Right atrium auricular region (tissue), 2 donors: ENCODE data around the gene OVCH1. TPM values are rescaled to one million over a fixed set of nuclear protein-coding genes. Genes with fewer than 3 reads are reported as not detected.

Source experiments
- DNase-seq: peaks from one replicate; pipeline ENCODE4 v3.0.0-alpha.2; 2019; ENCODE audit warnings: low spot score
- H3K27ac ChIP-seq, 2 donors: fragments of 200-600 bp; sonication (generic); 1 replicate in 1 of 2; 2 replicates in 1 of 2; pipeline ENCODE4 v1.5.1; 2016 to 2019
- H3K27me3 ChIP-seq, 2 donors: fragments of 200-600 bp; sonication (generic); one replicate each; pipeline versions ENCODE4 v1.5.1 to v1.6.0; 2017 to 2019
- H3K36me3 ChIP-seq: fragments of 200-600 bp; sonication (generic); one replicate; pipeline ENCODE4 v1.5.1; 2016
- H3K4me1 ChIP-seq, 2 donors: fragments of 200-600 bp; sonication (generic); one replicate each; pipeline versions ENCODE4 v1.5.1 to v1.6.0; 2017 to 2019
- H3K4me3 ChIP-seq, 2 donors: fragments of 200-600 bp; sonication (generic); 1 replicate in 1 of 2; 2 replicates in 1 of 2; pipeline ENCODE4 v1.5.1; 2017 to 2019; ENCODE audit warnings: mild to moderate bottlenecking in 1 of 2, moderate library complexity in 1 of 2
- H3K9me3 ChIP-seq, 2 donors: fragments of 200-600 bp; sonication (generic); one replicate each; pipeline ENCODE4 v1.5.1; 2019
- CTCF ChIP-seq, 2 donors: fragments of 200-600 bp; sonication (generic); IDR thresholded peaks; one replicate each; pipeline ENCODE4 v1.5.1; 2019; ENCODE audit warnings: antibody characterized with exemption in 2 of 2
- total RNA-seq, 2 donors: library from RNA; depleted of rRNA; stranded (reverse); fragments of >200 nt; gene quantifications; one replicate each; pipeline ENCODE4 v1.1.0, GENCODE V29; 2016

Gene OVCH1
- total RNA-seq, 2 donors from 2014 or later, result 0.19 TPM; not detected in 1

- no peak for DNase-seq
- no peak for TF ChIP-seq CTCF (IDR thresholded peaks at IDR 0.05)
- H3K4me3 ChIP-seq, result peak overlapping the region; percentile 12 to 22
These were observed 45.5 kb upstream of the OVCH1 start for GRCh38 chr12:29543036-29543435.

DNA sequence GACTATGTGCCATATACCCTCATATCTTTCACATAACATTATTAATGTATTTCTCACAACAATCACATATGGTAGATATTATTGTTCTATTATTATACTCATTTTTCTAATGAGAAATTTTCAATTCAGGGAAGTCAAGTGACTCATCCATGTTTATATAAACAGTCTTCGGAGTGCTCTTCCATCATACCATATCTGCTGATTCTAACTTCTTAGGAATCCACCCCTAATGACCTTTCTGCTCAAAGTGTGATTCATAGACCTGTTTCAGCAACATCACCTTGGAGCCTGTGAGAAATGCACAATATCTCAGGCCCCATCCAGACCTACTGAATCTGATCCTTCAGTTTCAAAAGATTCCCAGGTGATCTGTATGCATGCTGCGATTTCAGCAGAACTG, 39.8 kb upstream of the OVCH1 start:
- Histone ChIP-seq H3K36me3 (no peaks in the 10 kb centered on the region), H3K9me3 (no peaks in the 10 kb centered on the region), H3K27me3 (no peaks in the 10 kb centered on the region), H3K27ac (no peak overlapping the region), H3K4me3 (no peak overlapping the region), H3K4me1 (no peaks in the 10 kb centered on the region)
- DNase-seq, result no peak
- no peak for TF ChIP-seq CTCF (IDR thresholded peaks at IDR 0.05)

More at GRCh38 chr12:29543036-29543435, 45.5 kb upstream of the OVCH1 start:
- Histone ChIP-seq H3K27ac (peak overlapping the region in 1 of 2 donors; percentile 52), H3K27me3 (no peaks in the 10 kb centered on the region), H3K4me1 (no peaks in the 10 kb centered on the region), H3K36me3 (no peaks in the 10 kb centered on the region), H3K9me3 (no peaks in the 10 kb centered on the region)

DNA sequence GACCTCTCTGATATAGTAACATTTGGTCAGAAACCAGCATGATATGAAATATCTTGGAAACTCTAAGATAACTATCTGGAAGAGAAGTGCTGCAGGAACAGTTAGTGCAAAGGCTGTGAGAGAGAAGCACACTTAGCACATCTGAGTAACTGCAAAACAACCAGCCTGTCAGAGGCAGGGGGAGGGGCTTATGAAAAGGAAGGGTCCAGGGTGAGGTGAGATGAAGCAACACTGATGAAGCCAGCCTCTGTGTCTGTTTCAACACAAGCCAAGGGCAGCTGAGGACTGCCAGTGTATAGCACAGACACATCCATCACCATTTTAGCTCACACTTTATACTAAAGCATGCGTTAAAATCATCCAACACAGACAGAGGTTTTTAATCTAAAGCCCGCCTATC, 37.4 kb upstream of the OVCH1 start:
- no peak for TF ChIP-seq CTCF (IDR thresholded peaks at IDR 0.05)
- H3K27me3 ChIP-seq, result no peaks in the 10 kb centered on the region
- H3K36me3 ChIP-seq, result no peaks in the 10 kb centered on the region
- no peaks in the 10 kb centered on the region for H3K4me1 ChIP-seq
- H3K27ac ChIP-seq, result no peak overlapping the region
- no peak for DNase-seq
- H3K9me3 ChIP-seq, result no peaks in the 10 kb centered on the region
- H3K4me3 ChIP-seq, result no peak overlapping the region

DNA sequence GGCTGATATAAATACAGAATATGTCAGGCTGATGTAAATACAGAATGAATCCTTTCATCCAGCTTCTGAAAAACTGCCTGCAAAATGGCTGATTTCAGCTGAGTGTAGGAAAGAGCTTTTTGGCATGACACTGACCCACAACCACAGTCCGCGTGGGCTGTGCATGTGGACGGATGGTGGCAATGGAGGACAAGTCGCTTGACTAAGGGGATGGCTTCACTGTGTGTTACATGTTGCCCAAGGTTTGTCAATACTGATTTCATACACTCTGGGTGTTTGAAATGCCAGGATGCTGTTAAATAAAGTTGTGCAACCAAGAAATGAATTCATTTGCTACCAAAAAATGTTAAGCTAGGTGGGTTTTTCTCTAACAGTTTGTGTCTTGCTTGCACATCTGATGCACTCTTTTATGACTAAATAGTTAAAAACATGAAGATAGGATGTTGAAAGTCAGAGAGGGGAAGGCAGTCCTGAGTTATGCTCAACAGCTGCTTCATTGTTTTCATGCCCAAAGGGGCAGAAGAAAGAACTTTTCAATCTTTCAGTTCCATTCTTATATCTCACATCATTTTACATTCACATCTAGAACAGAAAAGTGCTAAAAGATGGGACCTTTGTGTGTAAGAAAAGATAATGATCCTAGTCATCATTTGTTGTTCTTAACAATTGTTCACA, 36.5 kb upstream of the OVCH1 start:
- H3K27me3 ChIP-seq, result no peaks in the 10 kb centered on the region
- no peak overlapping the region for H3K27ac ChIP-seq
- no peak overlapping the region for H3K4me3 ChIP-seq
- no peak for DNase-seq
- H3K4me1 ChIP-seq, result no peaks in the 10 kb centered on the region
- H3K36me3 ChIP-seq, result no peaks in the 10 kb centered on the region
- no peak for TF ChIP-seq CTCF (IDR thresholded peaks at IDR 0.05)
- H3K9me3 ChIP-seq, result no peaks in the 10 kb centered on the region

DNA sequence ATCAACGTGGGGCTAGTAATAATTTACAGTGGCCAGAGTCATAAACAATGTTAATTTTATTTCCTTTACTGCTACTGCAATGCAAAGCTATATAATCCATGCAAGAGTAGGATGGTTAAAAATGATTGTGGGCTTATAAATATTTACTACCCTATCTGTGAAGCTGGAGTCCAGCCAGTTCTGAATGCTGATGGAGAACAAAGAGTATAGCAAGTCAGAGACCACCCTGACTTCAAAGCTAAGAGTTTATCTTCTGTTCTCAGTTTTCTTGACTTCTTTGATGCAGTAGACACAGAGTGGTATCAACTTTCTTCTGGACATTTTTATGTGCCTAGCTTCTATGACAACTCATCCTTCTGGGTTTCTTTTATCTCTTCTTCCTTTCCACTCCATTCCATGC, 34.0 kb upstream of the OVCH1 start:
- Histone ChIP-seq H3K4me3 (no peak overlapping the region), H3K9me3 (no peaks in the 10 kb centered on the region), H3K27ac (no peak overlapping the region), H3K4me1 (no peaks in the 10 kb centered on the region), H3K36me3 (no peaks in the 10 kb centered on the region), H3K27me3 (no peaks in the 10 kb centered on the region)
- no peak for TF ChIP-seq CTCF (IDR thresholded peaks at IDR 0.05)
- DNase-seq, result no peak

DNA sequence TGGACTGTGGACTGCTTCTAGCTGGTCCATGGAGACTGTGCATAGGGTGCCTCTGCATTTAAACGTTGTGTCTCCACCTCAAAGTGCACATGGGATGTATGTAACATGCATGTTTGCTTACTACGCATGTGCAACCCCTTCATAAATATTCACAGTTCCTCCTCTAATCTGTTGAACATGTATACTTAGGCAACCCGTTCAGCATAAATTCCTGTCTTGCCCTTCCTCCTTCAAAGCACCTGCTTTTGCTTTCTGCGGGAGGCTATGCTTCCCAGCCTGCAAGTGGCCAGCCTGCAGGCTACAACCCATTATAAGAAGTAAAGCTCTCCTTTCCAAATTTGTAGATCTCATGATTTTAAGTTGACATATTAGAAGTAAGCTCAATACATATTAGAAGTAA, 33.0 kb upstream of the OVCH1 start:
- Histone ChIP-seq H3K4me1 (no peaks in the 10 kb centered on the region), H3K27me3 (no peaks in the 10 kb centered on the region), H3K4me3 (no peak overlapping the region), H3K27ac (no peak overlapping the region), H3K9me3 (no peaks in the 10 kb centered on the region), H3K36me3 (no peaks in the 10 kb centered on the region)
- DNase-seq, result no peak
- TF ChIP-seq CTCF (IDR thresholded peaks at IDR 0.05), result no peak
